NCI-H2196 (cell line): ENCODE results near the gene IQGAP3.
"Not testable (repeated sequence)": the region's sequence is repeated elsewhere in the genome, so short reads cannot be mapped to it uniquely, and the experiment has no call there.

Experiments
- DNase-seq: peaks from one replicate; lab custom pipeline; 2025; ENCODE audit not compliant: unreplicated experiment; lab: John Stamatoyannopoulos, UW

Gene IQGAP3

DNA sequence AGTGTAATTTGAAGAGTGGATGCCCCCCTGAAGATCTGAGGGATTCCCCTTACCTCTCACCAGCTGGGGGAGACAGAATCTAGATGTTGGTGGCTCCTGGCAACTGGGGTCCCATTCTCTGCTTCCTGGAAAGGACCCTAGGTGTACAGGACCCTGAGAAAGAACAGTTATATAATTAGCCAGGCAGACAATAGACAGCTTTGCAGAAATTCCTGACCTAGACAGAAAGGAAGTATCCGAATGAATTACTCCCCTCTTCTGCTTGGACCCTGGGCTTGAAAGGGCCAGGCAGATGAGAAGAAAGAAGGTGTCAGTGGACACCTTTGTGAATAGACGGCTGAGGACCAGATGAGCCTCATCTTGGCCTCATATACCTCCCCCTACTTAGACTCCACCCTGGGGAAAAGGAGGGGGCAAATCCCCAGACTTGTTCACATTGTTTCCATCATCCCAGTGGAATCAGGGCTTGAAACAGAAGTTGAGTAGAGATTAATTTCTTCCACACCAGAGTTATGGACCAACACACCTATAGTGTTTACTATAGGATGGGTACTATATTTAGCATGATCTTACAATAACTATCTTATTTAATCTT lies 1.8 kb upstream of the IQGAP3 start:
- no peak for DNase-seq

DNA sequence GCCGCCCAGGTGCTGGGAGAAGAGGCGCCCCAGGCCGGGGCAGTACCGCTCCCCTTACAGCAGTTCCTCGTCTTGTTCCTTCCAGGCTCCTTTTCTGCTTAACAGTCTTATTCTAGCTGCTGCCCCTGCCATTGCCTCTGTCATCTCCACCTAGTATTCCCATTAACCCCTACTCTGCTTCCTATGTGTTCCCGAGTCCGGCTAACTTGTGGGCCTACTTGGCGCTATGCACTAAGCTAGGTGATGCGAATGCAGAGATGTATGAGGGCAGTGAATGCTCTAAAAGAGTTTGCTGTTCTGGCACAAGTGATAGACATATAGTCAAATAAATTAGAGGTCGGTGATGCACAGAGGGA lies 276 bp upstream of the IQGAP3 start:
- DNase-seq: no peak

DNA sequence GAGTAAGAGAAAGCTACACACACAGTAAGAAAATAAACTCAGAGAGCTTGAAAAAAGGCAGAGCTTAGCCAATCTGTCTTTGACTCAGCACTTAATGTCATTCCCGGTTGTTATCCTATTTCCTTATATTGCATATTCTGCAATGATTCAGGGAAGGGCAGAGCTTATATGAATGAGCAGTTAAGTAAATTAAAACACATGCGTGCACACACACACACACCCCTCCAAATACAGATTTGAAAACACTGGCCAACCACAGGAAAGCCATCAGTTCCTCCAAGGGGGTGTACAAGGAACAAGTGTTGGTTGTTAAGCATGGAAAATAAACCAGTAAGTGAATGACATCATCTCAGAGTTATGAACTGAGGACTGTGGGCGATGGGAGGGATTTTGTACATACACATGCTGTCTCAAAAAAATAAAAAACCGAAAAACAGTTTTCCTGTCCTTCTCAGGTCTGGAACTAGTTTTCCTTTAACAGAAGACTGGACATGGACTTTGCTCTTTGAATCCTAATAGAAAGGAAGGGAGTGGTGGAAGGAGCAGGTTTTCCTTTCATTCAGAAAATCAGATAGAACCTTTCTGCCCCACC lies 1.0 kb downstream of the IQGAP3 start:
- DNase-seq: no peak

DNA sequence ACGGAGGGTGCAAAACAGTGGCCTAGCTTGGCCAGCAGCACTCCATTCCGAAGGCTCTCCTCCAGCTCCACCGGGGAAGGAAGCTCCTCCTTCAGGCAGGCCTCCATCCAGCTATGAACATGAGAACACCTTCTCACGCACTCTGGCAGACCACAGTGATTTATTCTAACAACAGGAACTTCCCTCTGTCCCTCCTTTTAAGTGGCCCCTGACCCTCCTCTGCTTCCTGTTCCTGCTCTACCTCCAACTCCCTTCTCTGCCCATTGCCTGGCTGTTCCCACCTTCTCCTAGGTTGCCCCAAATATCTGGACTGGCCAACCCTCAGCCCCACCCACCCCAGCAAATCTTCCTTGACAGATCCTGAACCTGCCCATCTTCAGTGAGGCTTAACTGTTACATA lies 5.9 kb downstream of the IQGAP3 start:
- no peak for DNase-seq

DNA sequence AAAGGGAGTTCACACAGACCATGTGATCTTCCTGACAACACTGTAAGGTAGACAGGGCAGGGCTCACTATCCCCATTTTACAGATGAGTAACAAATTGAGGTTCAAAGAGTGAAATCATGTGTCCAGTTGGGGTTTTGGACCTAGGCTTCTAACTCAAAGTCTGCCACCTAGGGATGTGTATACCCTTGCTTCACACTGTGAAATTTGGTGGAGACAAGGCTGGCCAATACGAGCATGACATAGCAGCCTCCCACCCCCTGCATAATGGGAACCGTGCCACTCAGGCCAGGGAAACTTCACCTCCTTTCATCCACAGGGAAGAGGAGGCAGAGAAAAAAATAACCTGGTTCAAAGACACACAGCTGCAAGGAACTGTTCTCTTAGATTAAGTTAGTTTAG lies 6.8 kb downstream of the IQGAP3 start:
- DNase-seq: no peak

DNA sequence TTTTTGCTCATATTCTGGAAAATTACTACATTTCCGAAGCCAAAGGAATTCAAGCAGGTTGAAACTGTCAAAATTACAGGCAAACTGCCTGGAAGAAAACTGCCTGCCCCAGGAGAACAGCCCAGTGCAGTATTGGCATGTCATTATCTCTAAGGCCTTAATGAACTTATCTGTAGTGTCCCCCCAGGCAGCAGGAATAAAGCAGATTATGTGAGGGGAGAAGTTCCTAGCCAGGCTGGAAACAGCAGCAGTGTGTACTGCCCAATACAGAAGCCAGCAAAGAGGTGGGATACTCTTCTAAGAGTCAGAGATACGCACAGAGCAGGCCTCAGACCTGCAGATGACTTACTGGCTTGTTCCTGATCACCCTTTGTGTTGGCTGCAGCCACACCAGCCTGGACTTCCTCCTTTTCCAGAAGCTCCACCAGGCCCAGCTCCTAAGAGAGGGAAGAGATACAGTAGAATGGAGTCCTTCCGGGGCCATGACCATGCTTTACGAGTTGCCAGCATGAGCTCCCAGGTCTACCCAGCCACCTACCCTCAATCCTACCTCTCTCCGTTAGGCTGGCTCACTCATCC lies 11.7 kb downstream of the IQGAP3 start:
- DNase-seq: no peak

DNA sequence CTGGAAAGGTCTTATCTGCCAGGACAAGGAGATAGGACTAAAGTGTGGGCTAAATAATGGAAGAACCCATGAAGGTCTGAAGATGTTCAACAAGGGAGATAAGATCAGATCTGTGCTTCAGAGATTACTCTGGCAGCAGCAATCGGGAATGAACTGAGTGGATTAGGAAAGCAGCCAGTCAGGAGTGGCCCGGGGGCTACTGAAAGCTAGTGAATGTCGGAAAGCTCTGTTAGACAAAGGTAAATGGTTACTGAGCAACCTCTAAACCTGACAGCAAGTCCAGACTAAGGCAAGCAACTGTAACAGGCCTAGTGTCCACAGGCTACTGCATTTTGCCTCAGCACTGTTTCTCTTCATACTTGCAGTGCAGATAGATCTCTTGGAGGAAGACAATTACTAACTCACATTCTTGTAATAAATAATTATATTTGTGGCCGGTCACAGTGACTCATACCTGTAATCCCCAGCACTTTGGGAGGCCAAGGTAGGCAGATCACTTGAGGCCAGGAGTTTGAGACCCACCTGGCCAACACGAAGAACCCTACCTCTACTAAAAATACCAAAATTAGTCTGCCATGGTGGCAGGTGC lies 12.5 kb downstream of the IQGAP3 start:
- no peak for DNase-seq

DNA sequence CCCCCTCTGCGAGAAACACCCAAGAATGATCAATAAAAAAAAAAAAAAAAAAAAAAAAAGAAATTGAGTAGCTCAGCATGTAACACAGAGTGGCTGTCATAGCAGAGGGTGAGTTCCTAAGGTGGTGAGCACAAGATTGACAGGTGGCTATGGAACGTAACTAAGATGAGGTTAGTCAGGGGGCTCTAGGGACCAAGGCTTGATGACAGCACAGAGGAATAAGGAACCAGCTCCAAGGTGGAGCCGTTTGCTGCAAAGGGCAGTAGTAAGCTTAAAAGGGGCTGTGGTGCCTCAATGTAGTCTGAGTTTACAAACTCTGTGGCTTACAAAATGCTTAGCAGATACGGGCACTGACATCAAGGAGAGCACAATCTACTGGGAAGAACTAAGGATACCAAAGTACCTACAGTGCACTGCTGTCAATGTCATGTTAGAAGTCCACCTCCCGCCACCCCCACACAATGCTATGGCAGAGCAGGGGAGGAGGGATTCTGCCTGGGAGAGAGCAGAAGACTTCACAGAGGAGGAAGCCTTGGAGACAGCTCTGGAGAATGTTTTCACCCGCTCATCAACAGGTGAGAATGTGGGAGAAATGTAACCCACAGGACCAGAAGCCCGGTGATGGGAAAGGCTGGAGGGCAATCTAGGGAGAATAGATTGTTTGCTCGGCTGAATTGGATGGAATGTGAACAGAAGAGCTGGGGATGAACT lies 13.1 kb downstream of the IQGAP3 start:
- DNase-seq: no peak

DNA sequence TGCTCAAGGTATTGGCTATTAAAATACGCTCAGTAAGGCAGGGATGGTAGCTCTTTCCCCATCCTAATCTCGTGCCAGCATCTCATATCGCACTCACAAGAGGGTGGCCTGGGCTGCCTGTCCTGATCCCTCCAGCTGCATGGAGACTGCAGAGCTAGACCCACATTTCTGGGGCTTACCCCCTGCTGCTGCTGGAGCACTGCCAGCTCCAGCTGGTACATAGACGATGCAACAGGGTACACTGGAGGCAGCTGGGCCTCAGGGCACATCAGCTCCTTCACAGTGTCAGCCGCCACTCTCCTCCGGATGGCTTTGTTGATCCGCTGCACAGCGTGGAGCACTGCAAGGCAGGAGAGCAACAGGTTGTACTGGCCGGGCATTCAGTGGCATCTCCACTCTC lies 16.0 kb downstream of the IQGAP3 start:
- peak; percentile 11 for DNase-seq

DNA sequence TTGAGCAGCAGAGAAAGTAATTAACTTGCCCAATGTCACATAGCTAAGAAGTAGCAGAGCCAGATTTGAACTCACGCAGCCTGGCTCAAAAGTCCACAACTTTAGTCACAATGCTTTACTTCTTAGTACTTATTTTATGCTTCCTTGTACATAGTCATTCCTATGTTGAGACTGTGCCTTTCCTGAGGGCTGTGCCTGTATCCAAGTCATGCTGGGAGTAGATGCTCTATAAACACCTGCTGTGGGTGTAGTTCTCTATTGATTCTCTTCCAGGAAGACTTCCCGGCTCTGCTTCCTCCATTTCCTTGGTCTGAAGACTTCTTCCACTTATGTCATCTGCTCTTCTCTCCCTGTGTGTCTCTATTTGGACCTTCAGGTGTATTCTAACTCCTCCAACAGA lies 16.6 kb downstream of the IQGAP3 start:
- no peak for DNase-seq

DNA sequence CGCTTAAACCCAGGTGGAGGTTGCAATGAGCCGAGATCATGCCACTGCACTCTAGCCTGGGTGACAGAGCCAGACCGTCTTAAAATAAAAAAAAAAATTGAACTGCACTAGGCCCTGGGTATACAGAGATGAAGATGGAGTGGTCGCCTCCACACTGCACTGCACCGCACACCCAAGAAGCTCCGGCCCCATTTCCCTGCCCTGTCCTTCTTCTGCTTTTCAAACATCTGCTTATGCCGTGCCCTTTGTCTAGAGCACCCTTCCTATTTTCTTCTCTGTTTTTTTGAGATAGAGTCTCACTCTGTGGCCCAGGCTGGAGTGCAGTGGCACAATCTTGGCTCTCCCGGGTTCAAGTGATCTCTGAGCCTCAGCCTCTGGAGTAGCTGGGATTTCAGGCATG lies 17.4 kb downstream of the IQGAP3 start:
- no peak for DNase-seq

DNA sequence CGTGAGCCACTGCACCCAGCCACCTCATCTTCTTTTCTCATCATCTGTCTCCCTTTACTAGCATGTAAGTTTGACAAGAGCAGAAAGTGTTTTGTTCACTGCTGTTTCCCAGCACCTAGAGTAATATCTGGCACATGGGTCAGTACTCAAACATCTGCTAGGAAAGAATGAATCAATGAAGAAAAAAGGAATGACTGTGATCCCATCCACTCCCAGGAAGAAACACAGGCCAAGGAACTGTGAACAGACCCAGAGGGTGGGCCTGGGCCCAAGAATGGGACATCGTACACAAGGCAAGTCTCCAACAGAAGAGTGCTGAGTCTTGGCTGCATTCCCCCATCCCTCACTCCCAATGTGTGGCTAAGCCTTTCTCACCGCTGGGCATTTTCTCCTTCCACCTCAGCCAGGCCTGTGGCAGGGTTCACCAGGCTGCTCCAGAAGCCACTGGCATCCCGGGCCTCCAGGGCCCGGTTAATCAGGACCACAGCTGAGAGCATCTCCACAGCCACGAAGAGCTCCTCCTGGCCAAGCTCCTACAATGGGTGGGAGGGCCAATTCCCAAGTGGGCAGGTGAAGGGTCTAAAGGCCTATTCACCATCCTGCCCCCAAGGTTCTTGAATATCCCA lies 18.4 kb downstream of the IQGAP3 start:
- DNase-seq: no peak

DNA sequence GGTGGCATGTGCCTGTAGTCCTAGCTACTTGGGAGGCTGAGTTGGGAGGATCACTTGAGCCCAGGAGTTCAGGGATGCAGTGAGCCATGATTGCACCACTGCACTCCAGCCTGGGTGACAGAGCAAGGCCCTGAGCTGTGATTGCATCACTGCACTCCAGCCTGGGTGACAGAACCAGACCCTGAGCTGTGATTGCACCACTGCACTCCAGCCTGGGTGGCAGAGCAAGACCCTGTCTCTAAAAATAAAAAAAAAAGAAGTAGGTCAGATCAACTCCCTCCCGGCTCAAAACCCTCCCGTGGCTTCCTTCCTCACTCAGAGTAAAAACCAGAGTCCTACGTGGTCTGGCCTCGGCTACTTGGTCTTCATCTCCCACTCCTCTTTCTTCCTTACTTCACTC lies 19.4 kb downstream of the IQGAP3 start:
- not testable (repeated sequence) for DNase-seq

DNA sequence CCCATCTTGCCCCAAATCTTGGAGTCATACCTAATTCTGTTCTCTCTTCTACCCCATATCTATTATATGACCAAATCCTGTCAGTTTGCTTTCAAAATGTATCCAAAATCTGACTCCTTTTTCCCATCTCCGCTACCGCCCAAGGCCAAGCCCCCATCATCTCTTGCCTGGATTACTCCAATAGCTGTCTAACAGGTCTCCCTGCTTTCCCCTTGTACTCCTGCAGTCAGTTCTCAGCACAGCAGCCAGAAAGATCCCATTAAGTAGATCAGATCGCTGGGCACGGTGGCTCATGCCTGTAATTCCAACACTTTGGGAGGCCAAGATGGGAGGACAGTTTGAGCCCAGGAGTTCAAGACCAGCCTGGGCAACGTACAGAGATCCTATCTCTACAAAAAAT lies 19.8 kb downstream of the IQGAP3 start:
- no peak for DNase-seq

DNA sequence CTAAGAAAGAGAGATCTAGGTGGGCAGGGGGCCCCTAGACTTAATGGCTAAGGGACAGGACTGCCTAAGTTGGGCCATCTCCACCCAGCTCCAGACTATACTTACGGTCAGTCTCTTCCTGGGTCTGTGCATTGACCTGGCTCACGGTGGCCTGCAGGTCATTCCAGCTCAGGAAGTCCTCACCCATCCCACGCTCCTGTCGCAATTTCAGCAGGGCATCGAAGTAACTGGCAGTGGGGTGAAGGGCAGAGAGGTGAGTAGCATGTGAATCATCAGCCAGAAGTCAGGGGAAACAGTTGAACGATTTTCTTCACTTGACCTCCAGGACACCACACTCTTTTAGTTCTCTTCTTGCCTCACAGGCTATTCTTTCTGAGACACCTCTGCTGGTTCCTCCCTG lies 20.5 kb downstream of the IQGAP3 start:
- no peak for DNase-seq

DNA sequence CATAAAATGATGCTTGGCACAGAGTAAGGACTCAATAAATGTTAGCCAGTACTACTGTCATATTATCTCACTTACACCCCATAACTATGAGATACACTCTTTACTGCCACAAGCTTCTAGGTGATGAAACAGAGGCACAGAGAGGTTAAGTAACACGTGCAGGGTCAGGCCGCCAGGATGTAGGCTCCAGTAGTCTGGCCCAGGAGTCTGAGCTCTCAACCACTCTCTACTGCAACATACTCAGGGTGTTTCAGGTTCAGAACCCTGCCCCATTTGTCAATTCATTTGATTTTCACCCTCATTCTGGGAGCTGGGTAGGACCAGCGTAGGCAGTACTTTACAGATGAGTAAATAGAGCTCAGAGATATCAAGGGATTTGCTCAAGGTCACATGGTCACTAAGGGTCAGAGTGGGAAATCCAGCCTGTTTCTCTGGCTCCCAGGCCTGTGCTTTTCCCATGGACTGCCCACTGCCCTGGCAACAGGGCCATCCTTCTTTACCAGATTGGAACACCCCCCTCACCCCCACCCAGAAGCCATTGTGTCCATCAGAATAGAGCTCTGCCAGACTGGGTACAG lies 21.2 kb downstream of the IQGAP3 start:
- DNase-seq: no peak

DNA sequence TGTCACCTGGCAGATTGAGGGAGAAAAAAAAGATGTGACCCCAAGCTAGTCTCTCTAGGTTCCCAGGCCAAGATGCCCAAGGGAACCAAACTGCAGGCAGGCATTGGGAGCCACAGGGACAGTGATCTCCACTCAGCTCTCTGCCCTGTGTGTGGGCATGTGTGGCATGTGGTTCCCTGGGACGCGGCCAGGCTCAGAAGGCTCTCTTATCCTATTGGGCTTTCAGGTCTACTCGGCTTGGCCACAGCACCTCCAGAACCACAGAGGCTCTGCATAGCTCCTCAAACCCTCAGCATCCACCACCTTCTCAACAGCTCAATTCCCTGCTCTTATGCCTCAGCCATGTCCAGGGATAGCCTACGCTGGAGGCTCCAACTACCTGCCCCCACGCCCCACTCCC lies 22.0 kb downstream of the IQGAP3 start:
- no peak for DNase-seq

DNA sequence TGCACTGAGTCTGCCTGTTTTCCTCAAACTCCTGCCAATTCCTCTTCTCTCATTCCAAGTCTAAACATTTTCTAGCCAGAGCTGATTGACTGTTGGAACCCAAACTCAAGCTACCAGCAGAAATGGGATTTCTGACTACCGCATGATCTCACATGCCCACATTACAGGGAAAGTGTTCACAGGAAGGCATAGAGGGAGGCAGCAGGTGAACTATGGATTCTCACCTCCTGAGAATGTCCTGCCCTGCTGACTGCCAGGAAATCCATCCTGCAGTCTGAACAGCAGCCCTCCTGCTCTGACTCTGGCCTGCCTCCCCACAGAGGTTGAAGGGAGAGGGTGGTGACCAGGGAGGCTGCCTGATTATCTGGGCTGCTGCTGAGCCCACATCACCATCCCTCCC lies 22.5 kb downstream of the IQGAP3 start:
- no peak for DNase-seq

DNA sequence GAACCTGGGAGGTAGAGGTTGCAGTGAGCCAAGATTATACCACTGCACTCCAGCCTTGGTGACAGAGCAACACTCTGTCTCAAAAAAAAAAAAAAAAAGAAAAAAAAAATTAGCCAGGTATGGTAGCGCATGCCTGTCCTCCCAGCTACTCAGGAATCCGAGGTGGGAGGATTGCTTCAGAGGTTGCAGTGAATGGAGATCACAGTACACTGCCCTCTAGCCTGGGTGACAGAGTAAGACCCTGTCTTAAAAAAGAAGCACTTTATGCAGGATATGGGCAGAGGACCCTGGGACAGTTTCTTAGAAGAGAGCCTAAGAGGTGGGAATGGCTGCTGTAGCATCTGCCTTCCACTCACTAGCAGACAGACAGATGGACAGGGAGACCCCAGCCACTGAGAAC lies 23.0 kb downstream of the IQGAP3 start:
- no peak for DNase-seq

DNA sequence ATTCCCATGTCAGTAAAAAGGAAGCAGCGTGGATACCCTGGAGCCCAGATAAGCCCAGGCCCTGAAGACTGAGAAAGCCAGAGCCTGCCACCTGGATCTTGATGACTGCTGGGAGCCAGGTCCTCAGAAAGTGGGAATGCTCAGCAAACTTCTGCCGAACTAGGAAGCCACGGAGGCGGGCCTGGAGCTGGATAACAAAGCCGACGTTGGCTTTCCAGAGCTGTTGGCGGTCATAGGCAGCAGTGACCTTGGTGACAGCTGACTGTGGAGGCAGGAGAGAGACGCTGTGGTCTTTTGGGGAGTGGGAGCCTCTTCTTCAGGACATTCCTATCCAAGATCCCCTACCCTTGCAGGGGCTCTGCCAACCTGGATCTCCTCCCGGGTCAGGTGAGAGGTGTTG lies 24.4 kb downstream of the IQGAP3 start:
- DNase-seq: no peak

DNA sequence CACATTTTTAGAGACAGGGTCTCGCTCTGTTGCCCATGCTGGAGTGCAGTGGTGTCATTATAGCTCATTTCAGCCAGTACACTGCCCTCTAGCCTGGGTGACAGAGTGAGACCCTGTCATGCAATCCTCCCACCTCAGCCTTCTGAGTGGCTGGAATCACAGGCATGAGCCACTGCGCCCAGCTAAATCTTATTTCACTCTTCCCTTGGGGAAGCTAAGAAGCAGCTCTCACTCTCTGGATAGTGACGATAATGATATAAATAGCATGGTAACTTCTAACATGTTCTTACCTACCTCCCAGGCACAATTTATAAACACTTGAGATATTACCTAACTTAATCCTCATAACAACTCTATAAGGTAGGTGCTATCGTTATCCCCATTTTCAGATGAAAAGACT lies 24.9 kb downstream of the IQGAP3 start:
- DNase-seq: no peak
